ENCODE measurements around the gene KIF5B. TPM values are rescaled to one million over a fixed set of nuclear protein-coding genes. Genes with fewer than 3 reads are reported as not detected.

The KIF5B gene
- total RNA-seq, 2 donors from 2014 or later: 142 to 155 TPM

DNA sequence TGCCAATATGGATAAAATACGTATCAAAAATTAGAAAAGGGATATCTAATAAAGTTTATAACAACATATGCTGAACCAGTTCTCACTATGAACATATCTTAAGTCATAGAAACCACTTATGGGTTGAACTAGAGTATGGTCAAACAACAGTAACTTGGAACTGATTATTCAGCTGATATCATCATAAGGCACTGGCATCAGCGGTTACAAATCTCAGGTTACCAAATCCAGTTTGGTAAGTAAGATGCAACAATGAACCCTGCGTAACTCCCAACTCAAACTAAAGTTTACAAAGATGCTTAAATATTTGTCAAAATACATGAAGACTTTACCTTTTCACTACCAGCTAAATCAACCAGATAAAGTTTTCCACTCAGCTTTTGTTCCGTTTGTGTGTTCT lies 19.3 kb downstream of the KIF5B start:
- DNase-seq (ENCODE audit: low spot score): no peak
- peaks cover 66% of the 10 kb centered on the region for H3K36me3 ChIP-seq

DNA sequence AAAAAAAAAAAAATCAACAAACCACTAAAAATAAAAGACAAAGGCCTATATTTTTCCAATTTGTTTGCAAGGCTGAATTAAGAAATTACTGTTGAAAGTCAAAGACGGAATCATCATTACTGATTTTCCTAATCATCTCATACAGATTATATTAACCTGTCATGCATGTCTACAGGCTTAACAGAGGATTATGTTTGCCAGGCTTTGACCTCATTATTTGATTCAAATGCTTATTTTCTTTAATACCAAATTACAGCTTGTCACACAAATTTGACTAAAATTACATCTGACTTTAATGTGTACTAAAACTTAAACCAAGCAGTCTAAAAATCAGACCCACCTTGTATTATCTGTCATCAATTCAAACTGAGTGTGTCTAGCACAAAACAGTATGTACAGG lies 21.2 kb downstream of the KIF5B start:
- no peak for DNase-seq (ENCODE audit: low spot score)
- Histone ChIP-seq H3K4me1 (peaks cover 0 to 6% of the 10 kb centered on the region in 2 donors), H3K36me3 (peaks cover 85% of the 10 kb centered on the region), H3K27me3 (no peaks in the 10 kb centered on the region), H3K4me3 (no peak overlapping the region), H3K27ac (no peak overlapping the region), H3K9me3 (no peaks in the 10 kb centered on the region)
- TF ChIP-seq, protein P1, sequence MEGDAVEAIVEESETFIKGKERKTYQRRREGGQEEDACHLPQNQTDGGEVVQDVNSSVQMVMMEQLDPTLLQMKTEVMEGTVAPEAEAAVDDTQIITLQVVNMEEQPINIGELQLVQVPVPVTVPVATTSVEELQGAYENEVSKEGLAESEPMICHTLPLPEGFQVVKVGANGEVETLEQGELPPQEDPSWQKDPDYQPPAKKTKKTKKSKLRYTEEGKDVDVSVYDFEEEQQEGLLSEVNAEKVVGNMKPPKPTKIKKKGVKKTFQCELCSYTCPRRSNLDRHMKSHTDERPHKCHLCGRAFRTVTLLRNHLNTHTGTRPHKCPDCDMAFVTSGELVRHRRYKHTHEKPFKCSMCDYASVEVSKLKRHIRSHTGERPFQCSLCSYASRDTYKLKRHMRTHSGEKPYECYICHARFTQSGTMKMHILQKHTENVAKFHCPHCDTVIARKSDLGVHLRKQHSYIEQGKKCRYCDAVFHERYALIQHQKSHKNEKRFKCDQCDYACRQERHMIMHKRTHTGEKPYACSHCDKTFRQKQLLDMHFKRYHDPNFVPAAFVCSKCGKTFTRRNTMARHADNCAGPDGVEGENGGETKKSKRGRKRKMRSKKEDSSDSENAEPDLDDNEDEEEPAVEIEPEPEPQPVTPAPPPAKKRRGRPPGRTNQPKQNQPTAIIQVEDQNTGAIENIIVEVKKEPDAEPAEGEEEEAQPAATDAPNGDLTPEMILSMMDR (IDR thresholded peaks at IDR 0.05): no peak

More for the DNA sequence above, 19.3 kb downstream of the KIF5B start:
- H3K27ac ChIP-seq: no peak overlapping the region
- H3K4me1 ChIP-seq: peaks cover 0 to 22% of the 10 kb centered on the region in 2 donors
- TF ChIP-seq, protein P1 (IDR thresholded peaks at IDR 0.05): no peak
- no peak overlapping the region for H3K4me3 ChIP-seq
- no peaks in the 10 kb centered on the region for H3K9me3 ChIP-seq
- H3K27me3 ChIP-seq: no peaks in the 10 kb centered on the region

DNA sequence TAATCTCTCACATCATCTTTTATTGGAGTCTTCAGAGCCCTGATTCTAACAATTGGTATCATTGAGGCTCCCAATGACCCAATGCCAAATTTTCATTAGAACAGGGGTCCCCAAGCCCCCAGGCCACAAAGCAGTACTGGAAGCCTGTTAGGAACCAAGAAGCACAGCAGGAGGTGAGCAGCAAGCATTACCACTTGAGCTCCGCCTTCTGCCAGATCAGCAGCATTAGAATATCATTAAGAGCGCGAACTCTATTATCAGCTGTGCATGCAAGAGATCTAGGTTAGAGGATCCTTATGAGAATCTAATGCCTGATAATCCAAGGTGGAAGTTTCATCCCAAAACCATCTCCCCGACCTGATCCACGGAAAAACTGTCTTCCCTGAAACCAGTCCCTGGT lies 23.1 kb downstream of the KIF5B start:
- no peaks in the 10 kb centered on the region for H3K4me1 ChIP-seq
- peaks cover 100% of the 10 kb centered on the region for H3K36me3 ChIP-seq
- H3K9me3 ChIP-seq: no peaks in the 10 kb centered on the region
- TF ChIP-seq, protein P1 (IDR thresholded peaks at IDR 0.05): no peak
- no peak overlapping the region for H3K27ac ChIP-seq
- DNase-seq (ENCODE audit: low spot score): no peak
- no peak overlapping the region for H3K4me3 ChIP-seq
- no peaks in the 10 kb centered on the region for H3K27me3 ChIP-seq

DNA sequence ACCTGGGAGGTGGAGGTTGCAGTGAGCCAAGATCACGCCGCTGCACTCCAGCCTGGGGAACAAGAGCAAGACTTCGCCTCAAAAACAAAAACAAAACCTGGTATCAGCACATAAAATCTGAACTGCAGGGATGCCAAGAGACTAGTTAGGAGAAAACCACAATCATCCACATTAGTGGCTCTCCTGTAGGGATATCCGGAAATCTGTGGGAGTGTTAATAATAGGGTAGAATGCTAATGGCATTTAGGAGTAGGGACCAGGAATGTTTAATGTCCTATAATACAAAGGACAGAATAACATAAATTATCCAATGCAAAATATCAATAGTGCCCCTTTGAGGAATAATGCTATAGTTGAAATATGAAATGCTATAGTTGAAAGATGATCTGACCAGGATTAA lies 24.3 kb downstream of the KIF5B start:
- TF ChIP-seq, protein P1 (IDR thresholded peaks at IDR 0.05): no peak
- Histone ChIP-seq H3K4me1 (no peaks in the 10 kb centered on the region), H3K27me3 (no peaks in the 10 kb centered on the region), H3K27ac (no peak overlapping the region), H3K4me3 (no peak overlapping the region), H3K36me3 (peaks cover 100% of the 10 kb centered on the region), H3K9me3 (no peaks in the 10 kb centered on the region)
- no peak for DNase-seq (ENCODE audit: low spot score)

DNA sequence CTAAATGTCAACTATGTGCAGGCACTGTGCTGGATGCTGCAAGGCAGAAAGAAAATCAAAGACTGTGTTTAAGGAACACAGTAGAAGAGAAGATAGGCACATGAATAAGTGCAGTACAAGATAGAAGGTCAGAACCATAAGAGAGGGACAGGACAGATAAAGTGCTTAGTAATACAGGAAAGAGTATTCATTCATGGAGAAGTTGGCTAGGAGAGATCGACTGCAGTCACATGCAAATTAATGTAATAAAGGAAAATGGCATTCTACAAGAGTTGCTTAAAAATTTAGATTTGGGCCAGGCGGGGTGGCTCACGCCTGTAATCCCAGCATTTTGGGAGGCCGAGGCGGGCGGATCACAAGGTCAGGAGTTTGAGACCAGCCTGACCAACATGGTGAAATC lies 24.8 kb downstream of the KIF5B start:
- Histone ChIP-seq H3K9me3 (no peaks in the 10 kb centered on the region), H3K4me3 (no peak overlapping the region), H3K27ac (no peak overlapping the region), H3K4me1 (no peaks in the 10 kb centered on the region), H3K27me3 (no peaks in the 10 kb centered on the region), H3K36me3 (peaks cover 99% of the 10 kb centered on the region)
- DNase-seq (ENCODE audit: low spot score): no peak
- TF ChIP-seq, protein P1 (IDR thresholded peaks at IDR 0.05): no peak

DNA sequence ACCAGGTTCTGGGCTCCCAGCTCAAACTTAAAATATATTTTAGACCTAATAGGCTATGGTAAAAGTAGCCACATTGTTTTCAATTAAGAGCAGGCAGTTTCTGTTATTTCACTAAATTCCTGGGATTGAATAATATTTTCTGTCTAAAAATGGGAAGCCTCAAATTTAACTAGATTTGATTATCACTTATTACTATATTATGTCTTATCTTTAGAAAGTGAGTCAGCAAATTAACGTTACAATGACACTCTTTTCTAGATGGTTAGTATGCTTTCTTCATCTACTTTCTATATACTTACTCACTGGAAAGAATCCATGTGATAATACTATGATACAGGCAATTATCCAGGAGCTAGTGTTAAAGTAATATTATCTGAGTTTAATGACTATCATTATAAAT lies 27.5 kb downstream of the KIF5B start:
- Histone ChIP-seq H3K9me3 (no peaks in the 10 kb centered on the region), H3K4me3 (no peak overlapping the region), H3K27me3 (no peaks in the 10 kb centered on the region), H3K36me3 (peaks cover 89% of the 10 kb centered on the region), H3K4me1 (no peaks in the 10 kb centered on the region), H3K27ac (no peak overlapping the region)
- TF ChIP-seq, protein P1 (IDR thresholded peaks at IDR 0.05): no peak
- DNase-seq (ENCODE audit: low spot score): no peak

Measured in right atrium auricular region (tissue), 2 donors.